ENCODE results near the gene MLN. TPM values are rescaled to one million over a fixed set of nuclear protein-coding genes. Genes with fewer than 3 reads are reported as not detected.

The MLN gene
- total RNA-seq, 1 experiment from 2014 or later: not detected

DNA sequence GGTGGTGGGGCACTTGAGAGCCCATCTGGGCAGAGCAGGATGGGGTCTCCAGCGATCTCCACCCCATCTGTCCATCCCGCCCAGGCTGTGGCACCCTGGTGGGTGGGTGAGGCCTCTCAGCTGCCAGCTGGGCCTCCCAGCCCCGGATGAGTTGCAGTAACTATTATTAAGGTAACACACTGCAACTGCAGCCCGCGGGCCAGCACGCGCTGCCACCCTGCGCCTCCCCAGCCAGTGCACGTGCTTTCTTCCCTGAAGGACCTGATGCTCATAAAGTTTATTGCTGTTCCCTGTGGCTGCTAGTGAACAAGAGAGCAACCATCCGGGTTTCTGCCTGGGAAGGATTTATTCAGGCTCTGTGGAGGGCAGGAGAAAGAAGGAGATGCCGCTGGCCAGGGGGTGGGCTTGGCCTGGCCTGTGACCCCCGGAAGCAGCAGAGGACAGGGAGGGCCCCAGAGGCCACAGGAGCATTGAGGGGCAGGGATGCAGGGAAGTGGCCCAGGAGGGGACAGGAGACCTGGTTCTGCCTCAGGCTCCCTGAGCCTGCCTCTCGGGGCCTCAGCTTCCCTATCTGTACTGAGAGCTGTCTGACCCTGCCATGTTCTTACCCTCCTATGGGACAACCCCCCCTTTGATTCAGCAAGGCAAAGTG lies 58.8 kb downstream of the MLN start:
- H3K9me3 ChIP-seq (ENCODE audit: control insufficient read depth in 1 of 2, insufficient read depth in 1 of 2, low read depth in 1 of 2, low read length in 2 of 2): no peaks in the 10 kb centered on the region

More for the DNA sequence above, 58.8 kb downstream of the MLN start:
- Histone ChIP-seq H3K27me3 (ENCODE audit: insufficient read depth, low read length) (peaks cover 6% of the 10 kb centered on the region; the same call in 1 of the 2 replicates), H3K79me2 (ENCODE audit: insufficient read depth, low read length) (no peaks in the 10 kb centered on the region), H3K4me1 (ENCODE audit: control insufficient read depth in 1 of 2, insufficient read depth in 2 of 2, low read length in 2 of 2) (peaks cover 2 to 9% of the 10 kb centered on the region in 2 experiments; a peak in 3 of 4 replicates), H3K4me3 (replicated peaks in 1 of 2; ENCODE audit: low read depth in 1 of 2, low read length in 2 of 2) (no peak overlapping the region), H3K9ac (ENCODE audit: low read length) (no peak overlapping the region), H4K20me1 (ENCODE audit: insufficient read depth) (no peaks in the 10 kb centered on the region), H3K36me3 (ENCODE audit: control insufficient read depth in 1 of 2, insufficient read depth in 2 of 2, low read length in 2 of 2) (no peaks in the 10 kb centered on the region), H3K4me2 (ENCODE audit: low read length) (no peak overlapping the region), H3K27ac (ENCODE audit: low read depth, low read length) (no peak overlapping the region), H3K9me2 (ENCODE audit: insufficient read depth) (no peaks in the 10 kb centered on the region), H2AFZ (ENCODE audit: low read depth, low read length, poor library complexity, severe bottlenecking) (no peak overlapping the region)
- intact Hi-C loops (cut with micrococcal nuclease): loop anchor here (1.0 kb wide), 1 partner anchor 409 kb away; no protein-coding TSS in a partner anchor
- RAD21 ChIA-PET (ENCODE audit: low non-redundant PET in 1 of 2, low total read pairs in 2 of 2, uncharacterized antibody in 2 of 2, unreplicated experiment in 2 of 2): interaction anchor here (0.7 to 1.4 kb wide), 2 partner anchors 16 to 777 kb away, joined by 3 to 8 read pairs; partner anchors contain the start of gene BRD2 (in 1 of the 2)
- ATAC-seq (0 out of 2 replicates have a peak, but pooled peaks have one; percentile 20), DNase-seq (ENCODE audit: low read depth, low spot score) (no peak)
- CTCF ChIA-PET: interaction anchor here (1.2 to 3.5 kb wide), 6 partner anchors 14 to 282 kb away, joined by 3 to 14 read pairs (median 6); partner anchors contain the start of gene UQCC2
- no TSS peak for BruUV-seq (replicated peaks)
- POLR2A ChIA-PET: no interaction called here
- TF ChIP-seq, protein P1, sequence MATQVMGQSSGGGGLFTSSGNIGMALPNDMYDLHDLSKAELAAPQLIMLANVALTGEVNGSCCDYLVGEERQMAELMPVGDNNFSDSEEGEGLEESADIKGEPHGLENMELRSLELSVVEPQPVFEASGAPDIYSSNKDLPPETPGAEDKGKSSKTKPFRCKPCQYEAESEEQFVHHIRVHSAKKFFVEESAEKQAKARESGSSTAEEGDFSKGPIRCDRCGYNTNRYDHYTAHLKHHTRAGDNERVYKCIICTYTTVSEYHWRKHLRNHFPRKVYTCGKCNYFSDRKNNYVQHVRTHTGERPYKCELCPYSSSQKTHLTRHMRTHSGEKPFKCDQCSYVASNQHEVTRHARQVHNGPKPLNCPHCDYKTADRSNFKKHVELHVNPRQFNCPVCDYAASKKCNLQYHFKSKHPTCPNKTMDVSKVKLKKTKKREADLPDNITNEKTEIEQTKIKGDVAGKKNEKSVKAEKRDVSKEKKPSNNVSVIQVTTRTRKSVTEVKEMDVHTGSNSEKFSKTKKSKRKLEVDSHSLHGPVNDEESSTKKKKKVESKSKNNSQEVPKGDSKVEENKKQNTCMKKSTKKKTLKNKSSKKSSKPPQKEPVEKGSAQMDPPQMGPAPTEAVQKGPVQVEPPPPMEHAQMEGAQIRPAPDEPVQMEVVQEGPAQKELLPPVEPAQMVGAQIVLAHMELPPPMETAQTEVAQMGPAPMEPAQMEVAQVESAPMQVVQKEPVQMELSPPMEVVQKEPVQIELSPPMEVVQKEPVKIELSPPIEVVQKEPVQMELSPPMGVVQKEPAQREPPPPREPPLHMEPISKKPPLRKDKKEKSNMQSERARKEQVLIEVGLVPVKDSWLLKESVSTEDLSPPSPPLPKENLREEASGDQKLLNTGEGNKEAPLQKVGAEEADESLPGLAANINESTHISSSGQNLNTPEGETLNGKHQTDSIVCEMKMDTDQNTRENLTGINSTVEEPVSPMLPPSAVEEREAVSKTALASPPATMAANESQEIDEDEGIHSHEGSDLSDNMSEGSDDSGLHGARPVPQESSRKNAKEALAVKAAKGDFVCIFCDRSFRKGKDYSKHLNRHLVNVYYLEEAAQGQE (IDR thresholded peaks at IDR 0.05; ENCODE audit: low read depth): no peak
- no peak for TF ChIP-seq TCF7L2 (IDR thresholded peaks at IDR 0.05; ENCODE audit: borderline replicate concordance, extremely low read depth, insufficient read depth, insufficient read length)
- no peak for TF ChIP-seq RAD21 (IDR thresholded peaks at IDR 0.05; ENCODE audit: low read depth)
- TF ChIP-seq POLR2AphosphoS5 (IDR thresholded peaks at IDR 0.05; ENCODE audit: low read depth, low read length): no peak
- no peak for TF ChIP-seq YY1 (IDR thresholded peaks at IDR 0.05; ENCODE audit: extremely low read depth, insufficient replicate concordance, low read depth, low read length)
- TF ChIP-seq CBX3 (IDR thresholded peaks at IDR 0.05; ENCODE audit: low read depth): no peak
- no peak for TF ChIP-seq ZBTB33 (IDR thresholded peaks at IDR 0.05; ENCODE audit: extremely low read depth, insufficient replicate concordance, low read length)
- TF ChIP-seq MAX (IDR thresholded peaks at IDR 0.05): no peak
- TF ChIP-seq FOSL1 (IDR thresholded peaks at IDR 0.05; ENCODE audit: low read depth): no peak
- no peak for TF ChIP-seq EZH2phosphoT487 (IDR thresholded peaks at IDR 0.05; ENCODE audit: borderline replicate concordance)
- TF ChIP-seq, protein P2, sequence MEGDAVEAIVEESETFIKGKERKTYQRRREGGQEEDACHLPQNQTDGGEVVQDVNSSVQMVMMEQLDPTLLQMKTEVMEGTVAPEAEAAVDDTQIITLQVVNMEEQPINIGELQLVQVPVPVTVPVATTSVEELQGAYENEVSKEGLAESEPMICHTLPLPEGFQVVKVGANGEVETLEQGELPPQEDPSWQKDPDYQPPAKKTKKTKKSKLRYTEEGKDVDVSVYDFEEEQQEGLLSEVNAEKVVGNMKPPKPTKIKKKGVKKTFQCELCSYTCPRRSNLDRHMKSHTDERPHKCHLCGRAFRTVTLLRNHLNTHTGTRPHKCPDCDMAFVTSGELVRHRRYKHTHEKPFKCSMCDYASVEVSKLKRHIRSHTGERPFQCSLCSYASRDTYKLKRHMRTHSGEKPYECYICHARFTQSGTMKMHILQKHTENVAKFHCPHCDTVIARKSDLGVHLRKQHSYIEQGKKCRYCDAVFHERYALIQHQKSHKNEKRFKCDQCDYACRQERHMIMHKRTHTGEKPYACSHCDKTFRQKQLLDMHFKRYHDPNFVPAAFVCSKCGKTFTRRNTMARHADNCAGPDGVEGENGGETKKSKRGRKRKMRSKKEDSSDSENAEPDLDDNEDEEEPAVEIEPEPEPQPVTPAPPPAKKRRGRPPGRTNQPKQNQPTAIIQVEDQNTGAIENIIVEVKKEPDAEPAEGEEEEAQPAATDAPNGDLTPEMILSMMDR (IDR thresholded peaks at IDR 0.05 in 2 of 3, conservative IDR thresholded peaks at IDR 0.05 in 1 of 3; ENCODE audit: borderline replicate concordance in 1 of 3, insufficient read depth in 1 of 3, low read depth in 2 of 3, low read length in 2 of 3): no peak
- no peak for TF ChIP-seq ZNF274 (IDR thresholded peaks at IDR 0.05; ENCODE audit: low read depth, low read length)
